ENCODE results near the gene BTN3A1. TPM values are rescaled to one million over a fixed set of nuclear protein-coding genes. Genes with fewer than 3 reads are reported as not detected.

The BTN3A1 gene
- total and polyA plus RNA-seq, 2 of the 13 experiments (the other 11 are each of a cell fraction or from before 2014, with no cell fraction given) = 13.3 to 14.0 TPM

GRCh38 chr6:26457806-26458688 is 56.0 kb downstream of the BTN3A1 start, which contains the start of gene BTN2A1 (continued):
- no peak for TF ChIP-seq NR2C2 (CRISPR knock-in tag; IDR thresholded peaks at IDR 0.05; ENCODE audit: borderline replicate concordance)
- peak; percentile 75; the same call in 1 of the 2 replicates for TF ChIP-seq ZNF839 (CRISPR knock-in tag; IDR thresholded peaks at IDR 0.05; ENCODE audit: borderline replicate concordance)
- TF ChIP-seq TFDP1 (CRISPR knock-in tag; IDR thresholded peaks at IDR 0.05; ENCODE audit: borderline replicate concordance) = no peak
- no peak for TF ChIP-seq KDM3A (CRISPR knock-in tag; IDR thresholded peaks at IDR 0.05; ENCODE audit: low read depth)
- no peak for TF ChIP-seq TBL1XR1 (IDR thresholded peaks at IDR 0.05; ENCODE audit: borderline replicate concordance, low read length, partially characterized antibody)
- no peak for TF ChIP-seq ZBTB1 (CRISPR knock-in tag; IDR thresholded peaks at IDR 0.05; ENCODE audit: borderline replicate concordance)
- TF ChIP-seq ARNT (IDR thresholded peaks at IDR 0.05) = no peak
- no peak for TF ChIP-seq GABPA (IDR thresholded peaks at IDR 0.05; ENCODE audit: low read depth, low read length)
- no peak; the same call in 1 of the 2 replicates for TF ChIP-seq GABPA (CRISPR knock-in tag; IDR thresholded peaks at IDR 0.05; ENCODE audit: low read depth)
- no peak for TF ChIP-seq HOXA5 (CRISPR knock-in tag; IDR thresholded peaks at IDR 0.05)
- TF ChIP-seq RFX3 (CRISPR knock-in tag; IDR thresholded peaks at IDR 0.05) = no peak
- no peak for TF ChIP-seq ZFYVE20 (CRISPR knock-in tag; IDR thresholded peaks at IDR 0.05; ENCODE audit: borderline replicate concordance, low read depth)
- no peak for TF ChIP-seq FOXJ3 (CRISPR knock-in tag; IDR thresholded peaks at IDR 0.05; ENCODE audit: borderline replicate concordance)
- TF ChIP-seq ATF2 (CRISPR knock-in tag; IDR thresholded peaks at IDR 0.05) = no peak
- TF ChIP-seq HDAC2 (CRISPR knock-in tag; IDR thresholded peaks at IDR 0.05) = no peak
- TF ChIP-seq TCF7L2 (IDR thresholded peaks at IDR 0.05; ENCODE audit: low read depth, low read length) = no peak
- TF ChIP-seq MAZ (IDR thresholded peaks at IDR 0.05; ENCODE audit: borderline replicate concordance, low read depth, low read length) = no peak
- TF ChIP-seq MAZ (CRISPR knock-in tag; IDR thresholded peaks at IDR 0.05; ENCODE audit: low read depth) = no peak
- no peak for TF ChIP-seq ZNF546 (CRISPR knock-in tag; conservative IDR thresholded peaks at IDR 0.05)
- TF ChIP-seq YEATS2 (CRISPR knock-in tag; IDR thresholded peaks at IDR 0.05; ENCODE audit: borderline replicate concordance) = no peak
- no peak for TF ChIP-seq TEAD3 (CRISPR knock-in tag; optimal IDR thresholded peaks at IDR 0.05; ENCODE audit: borderline replicate concordance)
- TF ChIP-seq ZNF562 (CRISPR knock-in tag; IDR thresholded peaks at IDR 0.05; ENCODE audit: borderline replicate concordance) = no peak
- no peak for TF ChIP-seq MXI1 (IDR thresholded peaks at IDR 0.05; ENCODE audit: borderline replicate concordance, low read depth, low read length)
- no peak for TF ChIP-seq TBP (CRISPR knock-in tag; IDR thresholded peaks at IDR 0.05)
- TF ChIP-seq TRIM22 (IDR thresholded peaks at IDR 0.05) = no peak
- no peak for TF ChIP-seq ZNF616 (CRISPR knock-in tag; IDR thresholded peaks at IDR 0.05; ENCODE audit: low read depth)
